ENCODE measurements around the gene KIF4A. TPM values are rescaled to one million over a fixed set of nuclear protein-coding genes. Genes with fewer than 3 reads are reported as not detected.
A peak's percentile ranks its signal among the peaks of the same experiment; 100 is the strongest.

The KIF4A gene
- total RNA-seq, 3 donors from 2014 or later (not counting 1 experiment from before 2014, with no cell fraction given): 0.53 to 1.3 (median 0.79) TPM

DNA sequence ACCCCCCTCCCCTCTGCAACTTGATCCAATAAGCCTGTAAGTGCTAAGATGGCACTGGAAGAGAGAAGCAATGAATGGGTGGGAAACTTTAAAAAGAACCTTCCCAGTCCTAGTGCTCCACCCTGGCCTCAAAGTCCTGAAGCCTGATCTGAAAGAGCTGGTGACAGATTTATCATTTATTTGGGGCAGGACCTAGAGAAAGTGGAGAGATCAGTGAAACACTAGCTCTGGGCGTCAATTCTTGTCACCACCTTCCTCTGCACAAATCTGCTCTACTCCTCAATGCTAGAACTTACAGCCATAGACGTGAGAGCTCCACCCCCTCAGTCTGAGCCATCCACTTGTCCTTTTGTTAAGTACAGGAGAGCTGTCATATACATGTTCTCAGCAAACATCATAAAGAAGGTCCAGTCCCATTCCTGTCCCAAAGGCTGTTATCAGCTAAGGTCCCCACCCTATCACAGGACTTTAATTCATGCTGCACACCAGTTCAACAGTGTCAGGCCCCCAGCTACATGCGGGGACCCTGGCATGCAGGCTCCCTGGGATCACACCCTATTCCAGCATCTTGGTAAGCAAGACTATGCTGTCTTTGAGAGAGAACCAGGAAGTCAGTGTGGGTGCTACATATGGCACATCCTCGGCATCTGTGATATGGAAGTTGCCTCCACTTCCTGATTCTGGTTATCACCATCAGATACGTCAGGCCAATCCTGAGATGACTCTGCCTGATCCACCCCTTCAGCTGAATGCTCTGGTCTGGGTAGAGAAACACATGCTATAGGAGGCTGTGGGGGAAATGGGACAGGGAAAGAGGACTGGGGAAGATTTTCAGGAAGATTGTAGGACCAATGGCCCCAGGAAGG lies 32.2 kb upstream of the KIF4A start:
- Mint-ChIP-seq H3K36me3 (no peaks in the 10 kb centered on the region), H3K9me3 (no peaks in the 10 kb centered on the region), H3K4me3 (no peak overlapping the region), H3K27ac (no peak overlapping the region), H3K27me3 (ENCODE audit: low read depth in 2 of 2) (no peaks in the 10 kb centered on the region), H3K4me1 (peaks cover 0 to 4% of the 10 kb centered on the region in 2 donors)
- WGBS (ENCODE audit: insufficient coverage): 79% methylated on average over 5 of the region's 5 CpGs
- no peaks in the 10 kb centered on the region for H3K9me3 ChIP-seq (ENCODE audit: control insufficient read depth, insufficient read depth, low read length)
- intact Hi-C loops (cut with micrococcal nuclease): no loop called here
- ATAC-seq: no peak
- H3K27ac ChIP-seq (ENCODE audit: low read length): no peak overlapping the region
- no peaks in the 10 kb centered on the region for H3K4me1 ChIP-seq (ENCODE audit: control insufficient read depth, insufficient read depth, low read length)
- no peak overlapping the region for H3K4me3 ChIP-seq (ENCODE audit: low read length)
- no peak for DNase-seq
- H3K36me3 ChIP-seq (ENCODE audit: control insufficient read depth, insufficient read depth, low read length): no peaks in the 10 kb centered on the region
- no peaks in the 10 kb centered on the region for H3K27me3 ChIP-seq (ENCODE audit: control insufficient read depth, insufficient read depth, low read length)
- TF ChIP-seq, protein P1, sequence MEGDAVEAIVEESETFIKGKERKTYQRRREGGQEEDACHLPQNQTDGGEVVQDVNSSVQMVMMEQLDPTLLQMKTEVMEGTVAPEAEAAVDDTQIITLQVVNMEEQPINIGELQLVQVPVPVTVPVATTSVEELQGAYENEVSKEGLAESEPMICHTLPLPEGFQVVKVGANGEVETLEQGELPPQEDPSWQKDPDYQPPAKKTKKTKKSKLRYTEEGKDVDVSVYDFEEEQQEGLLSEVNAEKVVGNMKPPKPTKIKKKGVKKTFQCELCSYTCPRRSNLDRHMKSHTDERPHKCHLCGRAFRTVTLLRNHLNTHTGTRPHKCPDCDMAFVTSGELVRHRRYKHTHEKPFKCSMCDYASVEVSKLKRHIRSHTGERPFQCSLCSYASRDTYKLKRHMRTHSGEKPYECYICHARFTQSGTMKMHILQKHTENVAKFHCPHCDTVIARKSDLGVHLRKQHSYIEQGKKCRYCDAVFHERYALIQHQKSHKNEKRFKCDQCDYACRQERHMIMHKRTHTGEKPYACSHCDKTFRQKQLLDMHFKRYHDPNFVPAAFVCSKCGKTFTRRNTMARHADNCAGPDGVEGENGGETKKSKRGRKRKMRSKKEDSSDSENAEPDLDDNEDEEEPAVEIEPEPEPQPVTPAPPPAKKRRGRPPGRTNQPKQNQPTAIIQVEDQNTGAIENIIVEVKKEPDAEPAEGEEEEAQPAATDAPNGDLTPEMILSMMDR (IDR thresholded peaks at IDR 0.05): no peak

DNA sequence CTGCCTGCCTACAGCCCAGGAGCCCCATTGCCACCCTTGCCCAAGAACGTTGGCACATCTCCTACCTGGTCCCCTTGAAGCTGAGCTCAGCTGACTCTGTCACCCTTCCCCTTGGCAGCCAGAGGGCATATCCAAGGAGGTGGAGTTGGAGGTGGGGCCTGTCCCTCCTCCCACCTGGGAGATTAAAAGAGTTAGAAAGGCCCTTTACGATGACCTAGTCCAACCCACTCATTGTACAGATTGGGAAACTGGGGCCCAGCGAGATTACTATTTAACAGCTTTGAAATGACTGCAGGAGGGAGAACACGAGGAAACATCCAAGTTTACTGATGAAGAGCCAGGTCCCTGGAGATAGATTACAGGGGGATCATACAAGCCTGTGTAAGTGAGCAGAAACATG lies 29.8 kb upstream of the KIF4A start, which contains the start of gene P2RY4:
TSS of gene P2RY4 (minus strand) at position 101 of the 400 bp plus-strand sequence. CDS start 580 bp downstream, outside the sequence.
- peaks cover 0 to 4% of the 10 kb centered on the region in 2 donors for H3K4me1 Mint-ChIP-seq
- intact Hi-C loops (cut with micrococcal nuclease): no loop called here
- Histone ChIP-seq H3K27ac (ENCODE audit: low read length) (no peak within 1 kb of the TSS), H3K36me3 (ENCODE audit: control insufficient read depth, insufficient read depth, low read length) (no peaks in the 10 kb centered on the region), H3K27me3 (ENCODE audit: control insufficient read depth, insufficient read depth, low read length) (no peaks in the 10 kb centered on the region), H3K9me3 (ENCODE audit: control insufficient read depth, insufficient read depth, low read length) (no peaks in the 10 kb centered on the region), H3K4me3 (ENCODE audit: low read length) (no peak within 1 kb of the TSS), H3K4me1 (ENCODE audit: control insufficient read depth, insufficient read depth, low read length) (no peaks in the 10 kb centered on the region)
- no peaks in the 10 kb centered on the region for H3K36me3 Mint-ChIP-seq
- DNase-seq (no peak), ATAC-seq (no peak)
- H3K27ac Mint-ChIP-seq: no peak within 1 kb of the TSS
- H3K27me3 Mint-ChIP-seq (ENCODE audit: low read depth in 2 of 2): no peaks in the 10 kb centered on the region
- H3K9me3 Mint-ChIP-seq: no peaks in the 10 kb centered on the region
- TF ChIP-seq, protein P1 (IDR thresholded peaks at IDR 0.05): no peak
- WGBS (ENCODE audit: insufficient coverage): 60% methylated on average over 1 of the region's 4 CpGs
- H3K4me3 Mint-ChIP-seq: no peak within 1 kb of the TSS

DNA sequence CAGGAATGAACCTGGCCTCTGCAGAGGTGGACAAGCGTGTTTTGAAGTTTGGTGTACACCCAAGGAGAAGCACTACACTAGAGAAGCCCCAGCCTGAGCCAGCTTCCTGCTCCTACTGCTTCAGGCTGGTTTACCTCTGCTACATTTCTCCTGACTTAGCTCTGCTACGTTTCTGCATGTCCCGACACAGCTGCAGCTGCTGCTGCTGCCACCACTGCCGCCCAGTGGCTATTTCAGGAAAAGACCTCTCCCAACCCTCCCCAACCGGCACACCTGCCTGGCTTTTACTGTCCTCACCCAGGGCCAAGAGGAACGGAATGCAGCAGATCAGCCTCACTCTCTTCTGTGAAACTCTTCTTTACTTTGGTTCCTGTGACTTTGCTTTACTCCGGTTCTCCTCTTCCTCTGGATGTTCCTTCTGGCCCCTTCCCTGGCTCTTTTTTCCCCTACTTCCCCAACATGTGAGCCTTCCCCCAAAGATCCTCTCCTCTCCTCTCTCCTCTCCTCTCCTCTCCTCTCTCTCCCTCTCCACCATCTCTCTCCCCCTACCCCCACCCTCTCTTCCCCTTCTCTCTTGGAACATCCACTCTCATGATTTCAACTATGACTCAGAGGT lies 26.8 kb upstream of the KIF4A start:
- no peak for ATAC-seq
- intact Hi-C loops (cut with micrococcal nuclease): no loop called here

More for the DNA sequence above, 26.8 kb upstream of the KIF4A start:
- Mint-ChIP-seq H3K4me3 (no peak overlapping the region), H3K9me3 (no peaks in the 10 kb centered on the region), H3K27ac (no peak overlapping the region), H3K36me3 (no peaks in the 10 kb centered on the region), H3K27me3 (ENCODE audit: low read depth in 2 of 2) (peaks cover 0 to 9% of the 10 kb centered on the region in 2 donors), H3K4me1 (peaks cover 0 to 2% of the 10 kb centered on the region in 2 donors)
- H3K27ac ChIP-seq (ENCODE audit: low read length): no peak overlapping the region
- H3K36me3 ChIP-seq (ENCODE audit: control insufficient read depth, insufficient read depth, low read length): no peaks in the 10 kb centered on the region
- H3K4me1 ChIP-seq (ENCODE audit: control insufficient read depth, insufficient read depth, low read length): no peaks in the 10 kb centered on the region
- no peaks in the 10 kb centered on the region for H3K9me3 ChIP-seq (ENCODE audit: control insufficient read depth, insufficient read depth, low read length)
- TF ChIP-seq, protein P1 (IDR thresholded peaks at IDR 0.05): no peak
- 44% methylated on average over 7 of the region's 7 CpGs for WGBS (ENCODE audit: insufficient coverage)
- peak in 1 of 2 donors; percentile 23 for DNase-seq
- H3K27me3 ChIP-seq (ENCODE audit: control insufficient read depth, insufficient read depth, low read length): no peaks in the 10 kb centered on the region
- no peak overlapping the region for H3K4me3 ChIP-seq (ENCODE audit: low read length)

Data from natural killer cell (primary cell).